EH (cell line): ENCODE results near the gene PBXIP1.

ENCODE experiments used
- DNase-seq: peaks from one replicate; pipeline ENCODE4 v3.0.0-alpha.2; 2015; ENCODE audit warnings: low read depth

Gene PBXIP1

GRCh38 chr1:154972517-154973343, 16.8 kb upstream of the PBXIP1 start:
- DNase-seq: peak; percentile 99

- DNase-seq: no peak
Measured at GRCh38 chr1:154972213-154972516, 16.3 kb upstream of the PBXIP1 start.

- no peak for DNase-seq
Measured at GRCh38 chr1:154971341-154971998, 15.6 kb upstream of the PBXIP1 start.

GRCh38 chr1:154970631-154971340, 14.9 kb upstream of the PBXIP1 start, which contains the start of gene SHC1:
Gene SHC1, minus strand, starts transcription at chr1:154970747. Its CDS starts 221 bp downstream, at chr1:154970526.
- DNase-seq: peak; percentile 98

- no peak for DNase-seq
Measured at GRCh38 chr1:154969860-154970452, 14.1 kb upstream of the PBXIP1 start.

GRCh38 chr1:154969246-154969645, 13.3 kb upstream of the PBXIP1 start:
- no peak for DNase-seq

GRCh38 chr1:154968731-154969130, 12.8 kb upstream of the PBXIP1 start:
- DNase-seq: no peak

GRCh38 chr1:154967331-154967950, 11.5 kb upstream of the PBXIP1 start:
- no peak for DNase-seq

GRCh38 chr1:154966111-154966510, 10.2 kb upstream of the PBXIP1 start:
- no peak for DNase-seq

GRCh38 chr1:154964359-154964758, 8.5 kb upstream of the PBXIP1 start:
- DNase-seq: no peak

- no peak for DNase-seq
Measured at GRCh38 chr1:154963643-154964042, 7.7 kb upstream of the PBXIP1 start.

GRCh38 chr1:154962795-154963330, 7.0 kb upstream of the PBXIP1 start:
- DNase-seq: no peak

GRCh38 chr1:154962156-154962749, 6.4 kb upstream of the PBXIP1 start:
- DNase-seq: peak; percentile 39

- DNase-seq: peak; percentile 78
Measured at GRCh38 chr1:154961207-154962155, 5.6 kb upstream of the PBXIP1 start, which contains the start of gene PYGO2. Gene PYGO2, minus strand, starts transcription at chr1:154961782. Its CDS starts 206 bp downstream, at chr1:154961576.

- no peak for DNase-seq
Measured at GRCh38 chr1:154960446-154961136, 4.7 kb upstream of the PBXIP1 start.

GRCh38 chr1:154959426-154959780, 3.5 kb upstream of the PBXIP1 start:
- DNase-seq: no peak

GRCh38 chr1:154958681-154959425, 3.0 kb upstream of the PBXIP1 start:
- no peak for DNase-seq

- DNase-seq: no peak
Measured at GRCh38 chr1:154958036-154958435, 2.1 kb upstream of the PBXIP1 start.
